Measurements from ENCODE around the gene TIAM1. TPM values are rescaled to one million over a fixed set of nuclear protein-coding genes. Genes with fewer than 3 reads are reported as not detected.
A peak's percentile ranks its signal among the peaks of the same experiment; 100 is the strongest.

Gene TIAM1
- total RNA-seq, 6 donors from 2014 or later, result 13.4 to 32.1 (median 19.5) TPM

GRCh38 chr21:31124010-31124409 is 220.1 kb downstream of the TIAM1 start:
- TF ChIP-seq, protein P1, sequence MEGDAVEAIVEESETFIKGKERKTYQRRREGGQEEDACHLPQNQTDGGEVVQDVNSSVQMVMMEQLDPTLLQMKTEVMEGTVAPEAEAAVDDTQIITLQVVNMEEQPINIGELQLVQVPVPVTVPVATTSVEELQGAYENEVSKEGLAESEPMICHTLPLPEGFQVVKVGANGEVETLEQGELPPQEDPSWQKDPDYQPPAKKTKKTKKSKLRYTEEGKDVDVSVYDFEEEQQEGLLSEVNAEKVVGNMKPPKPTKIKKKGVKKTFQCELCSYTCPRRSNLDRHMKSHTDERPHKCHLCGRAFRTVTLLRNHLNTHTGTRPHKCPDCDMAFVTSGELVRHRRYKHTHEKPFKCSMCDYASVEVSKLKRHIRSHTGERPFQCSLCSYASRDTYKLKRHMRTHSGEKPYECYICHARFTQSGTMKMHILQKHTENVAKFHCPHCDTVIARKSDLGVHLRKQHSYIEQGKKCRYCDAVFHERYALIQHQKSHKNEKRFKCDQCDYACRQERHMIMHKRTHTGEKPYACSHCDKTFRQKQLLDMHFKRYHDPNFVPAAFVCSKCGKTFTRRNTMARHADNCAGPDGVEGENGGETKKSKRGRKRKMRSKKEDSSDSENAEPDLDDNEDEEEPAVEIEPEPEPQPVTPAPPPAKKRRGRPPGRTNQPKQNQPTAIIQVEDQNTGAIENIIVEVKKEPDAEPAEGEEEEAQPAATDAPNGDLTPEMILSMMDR (IDR thresholded peaks at IDR 0.05), result no peak
- TF ChIP-seq POLR2A (IDR thresholded peaks at IDR 0.05) (no peak), EP300 (IDR thresholded peaks at IDR 0.05) (no peak), POLR2AphosphoS5 (IDR thresholded peaks at IDR 0.05) (no peak)
- 53 to 57% methylated on average over 6 of the region's 6 CpGs for WGBS, 2 donors

DNA sequence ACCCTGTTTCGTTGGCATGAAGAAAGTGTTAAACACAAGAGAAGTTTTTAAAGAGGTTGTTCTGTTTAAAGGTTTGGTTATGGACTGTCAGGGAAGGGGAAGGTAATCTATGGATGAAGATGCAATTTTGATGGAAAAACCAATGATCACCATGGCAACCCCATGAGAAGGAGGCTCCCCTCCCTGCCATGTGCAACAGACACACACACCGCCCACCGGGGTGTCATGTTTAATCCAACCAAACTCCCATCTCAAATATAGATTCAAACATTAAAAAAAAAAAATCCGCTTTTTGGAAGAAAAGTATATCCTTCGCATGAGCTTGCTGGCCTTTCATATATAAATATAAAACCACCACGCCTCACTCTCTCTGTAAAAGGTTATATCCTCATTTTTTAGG is 224.9 kb downstream of the TIAM1 start:
- Histone ChIP-seq H3K36me3 (no peaks in the 10 kb centered on the region), H3K9me3 (no peaks in the 10 kb centered on the region), H3K4me1 (peaks cover 0 to 4% (median 0%) of the 10 kb centered on the region in 4 donors), H3K27ac (no peak overlapping the region), H3K27me3 (no peaks in the 10 kb centered on the region), H3K4me3 (no peak overlapping the region)
- no peak for DNase-seq
- WGBS, 2 donors, result 91 to 92% methylated on average over 6 of the region's 6 CpGs
- TF ChIP-seq EP300 (IDR thresholded peaks at IDR 0.05) (no peak), POLR2AphosphoS5 (IDR thresholded peaks at IDR 0.05) (no peak), POLR2A (IDR thresholded peaks at IDR 0.05) (no peak)
- TF ChIP-seq, protein P1 (IDR thresholded peaks at IDR 0.05), result no peak
- no peak for ATAC-seq (ENCODE audit: low FRiP score in 2 of 2)

More at GRCh38 chr21:31124010-31124409, 220.1 kb downstream of the TIAM1 start:
- no peak overlapping the region for H3K27ac ChIP-seq
- no peaks in the 10 kb centered on the region for H3K27me3 ChIP-seq
- DNase-seq (peak in 1 of 2 donors; percentile 31), ATAC-seq (ENCODE audit: low FRiP score in 2 of 2) (peak; percentile 35 to 69)
- H3K4me1 ChIP-seq, result no peaks in the 10 kb centered on the region
- H3K4me3 ChIP-seq, result no peak overlapping the region
- H3K36me3 ChIP-seq, result no peaks in the 10 kb centered on the region
- no peaks in the 10 kb centered on the region for H3K9me3 ChIP-seq

- Histone ChIP-seq H3K9me3 (no peaks in the 10 kb centered on the region), H3K4me1 (peaks cover 0 to 4% (median 0%) of the 10 kb centered on the region in 4 donors), H3K36me3 (no peaks in the 10 kb centered on the region), H3K4me3 (no peak overlapping the region), H3K27ac (no peak overlapping the region), H3K27me3 (no peaks in the 10 kb centered on the region)
- TF ChIP-seq POLR2AphosphoS5 (IDR thresholded peaks at IDR 0.05) (no peak), EP300 (IDR thresholded peaks at IDR 0.05) (no peak), POLR2A (IDR thresholded peaks at IDR 0.05) (no peak)
- TF ChIP-seq, protein P1 (IDR thresholded peaks at IDR 0.05), result no peak
- DNase-seq (no peak), ATAC-seq (ENCODE audit: low FRiP score in 2 of 2) (peak in 1 of 2 donors; percentile 79)
- 76 to 77% methylated on average over 8 to 9 of the region's 9 CpGs for WGBS, 2 donors
These were observed 226.7 kb downstream of the TIAM1 start for GRCh38 chr21:31117128-31117916.

DNA sequence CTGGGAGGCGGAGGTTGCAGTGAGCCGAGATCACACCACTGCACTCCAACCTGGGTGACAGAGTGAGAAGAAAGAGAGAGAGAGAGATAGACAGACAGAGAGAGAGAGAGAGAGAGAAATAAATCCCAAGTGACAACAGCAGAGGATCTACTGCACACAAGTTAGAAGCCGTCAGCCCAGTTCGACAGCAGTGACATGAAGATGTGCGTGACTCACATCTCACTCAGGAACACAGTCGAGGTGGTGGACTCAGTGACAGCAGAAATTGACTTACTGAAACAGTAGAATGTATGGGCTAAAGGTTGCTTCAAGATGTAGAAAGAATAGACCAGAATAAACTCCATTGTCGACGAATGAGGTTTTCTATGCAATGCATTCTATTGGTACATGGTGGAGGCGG is 228.8 kb downstream of the TIAM1 start:
- DNase-seq (no peak), ATAC-seq (ENCODE audit: low FRiP score in 2 of 2) (no peak)
- H3K27ac ChIP-seq, result no peak overlapping the region
- no peaks in the 10 kb centered on the region for H3K27me3 ChIP-seq
- no peaks in the 10 kb centered on the region for H3K9me3 ChIP-seq
- no peak overlapping the region for H3K4me3 ChIP-seq
- WGBS, 2 donors, result 79 to 82% methylated on average over 9 of the region's 9 CpGs
- TF ChIP-seq EP300 (IDR thresholded peaks at IDR 0.05), result no peak
- TF ChIP-seq POLR2AphosphoS5 (IDR thresholded peaks at IDR 0.05), result no peak
- TF ChIP-seq, protein P1 (IDR thresholded peaks at IDR 0.05), result no peak
- no peak for TF ChIP-seq POLR2A (IDR thresholded peaks at IDR 0.05)
- peaks cover 0 to 4% (median 0%) of the 10 kb centered on the region in 4 donors for H3K4me1 ChIP-seq
- H3K36me3 ChIP-seq, result no peaks in the 10 kb centered on the region
